HL-60/S4 treated with phorbol 12-myristate 13-acetate at 8.2 ng/mL for 4 days and 3 days (cell line): ENCODE results near the gene PRTG.

ENCODE experiments used
- in situ Hi-C: fragments of 300-500 bp; cut with MboI; formaldehyde crosslinking; loops from 2 replicates; pipeline ENCODE4 v1.15.0; 2022; ENCODE audit warnings: low sequenced_read_pairs

Gene PRTG

DNA sequence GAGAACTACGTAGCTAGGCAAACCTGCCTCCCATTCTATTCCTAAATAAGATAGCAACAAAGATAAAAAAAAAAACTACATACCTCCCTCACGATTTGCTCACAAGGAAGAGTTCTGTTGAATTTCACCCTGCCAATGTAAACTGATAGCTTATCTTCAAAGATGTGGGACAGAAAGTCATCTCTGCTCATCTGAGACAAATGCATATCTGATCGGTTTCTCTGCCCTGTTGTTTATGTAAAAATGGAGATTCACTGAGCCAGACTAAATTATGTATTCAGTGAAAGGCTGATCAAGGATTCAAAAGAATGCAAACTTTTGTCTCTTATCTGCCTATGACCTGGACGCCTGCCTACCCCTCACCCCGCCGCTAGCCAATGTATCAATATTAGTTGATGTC is 166.0 kb downstream of the PRTG start:
- in situ Hi-C loops: no loop called here

DNA sequence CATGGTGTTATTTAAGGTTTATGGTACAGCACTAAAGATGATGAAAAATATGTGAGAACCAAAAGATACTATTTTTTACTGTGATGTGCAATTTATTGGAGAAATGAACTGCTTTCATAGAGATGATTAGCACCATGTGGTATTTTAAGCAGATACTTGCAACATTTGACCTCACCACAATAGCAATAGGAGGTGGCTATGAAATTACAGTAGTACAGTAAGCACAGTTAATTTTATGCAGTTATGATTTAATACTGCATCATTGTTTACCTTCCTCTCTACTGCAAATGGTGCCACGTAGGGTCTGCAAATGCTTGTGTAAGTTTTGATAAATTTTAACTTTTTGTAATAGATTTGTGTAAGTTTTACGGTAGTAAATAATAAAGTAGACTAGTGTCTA is 168.9 kb downstream of the PRTG start:
- in situ Hi-C loops: no loop called here

DNA sequence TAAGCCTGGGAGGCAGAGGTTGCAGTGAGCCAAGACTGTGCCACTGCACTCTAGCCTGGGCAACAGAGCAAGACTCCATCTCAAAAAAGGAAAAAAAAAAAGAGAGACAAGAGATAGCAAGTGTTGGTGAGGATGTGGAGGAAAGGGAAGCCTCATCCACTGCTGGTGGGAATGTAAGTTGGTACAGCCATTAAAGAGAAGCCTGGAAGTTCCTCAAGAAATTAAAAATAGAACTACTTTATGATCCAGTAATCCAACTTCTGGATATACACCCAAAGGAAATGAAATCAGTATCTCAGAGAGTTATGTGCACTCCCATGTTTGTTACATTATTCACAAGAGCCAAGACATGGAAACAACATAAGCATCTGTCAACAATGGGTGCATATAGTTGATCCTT is 169.7 kb downstream of the PRTG start:
- in situ Hi-C loops: no loop called here

DNA sequence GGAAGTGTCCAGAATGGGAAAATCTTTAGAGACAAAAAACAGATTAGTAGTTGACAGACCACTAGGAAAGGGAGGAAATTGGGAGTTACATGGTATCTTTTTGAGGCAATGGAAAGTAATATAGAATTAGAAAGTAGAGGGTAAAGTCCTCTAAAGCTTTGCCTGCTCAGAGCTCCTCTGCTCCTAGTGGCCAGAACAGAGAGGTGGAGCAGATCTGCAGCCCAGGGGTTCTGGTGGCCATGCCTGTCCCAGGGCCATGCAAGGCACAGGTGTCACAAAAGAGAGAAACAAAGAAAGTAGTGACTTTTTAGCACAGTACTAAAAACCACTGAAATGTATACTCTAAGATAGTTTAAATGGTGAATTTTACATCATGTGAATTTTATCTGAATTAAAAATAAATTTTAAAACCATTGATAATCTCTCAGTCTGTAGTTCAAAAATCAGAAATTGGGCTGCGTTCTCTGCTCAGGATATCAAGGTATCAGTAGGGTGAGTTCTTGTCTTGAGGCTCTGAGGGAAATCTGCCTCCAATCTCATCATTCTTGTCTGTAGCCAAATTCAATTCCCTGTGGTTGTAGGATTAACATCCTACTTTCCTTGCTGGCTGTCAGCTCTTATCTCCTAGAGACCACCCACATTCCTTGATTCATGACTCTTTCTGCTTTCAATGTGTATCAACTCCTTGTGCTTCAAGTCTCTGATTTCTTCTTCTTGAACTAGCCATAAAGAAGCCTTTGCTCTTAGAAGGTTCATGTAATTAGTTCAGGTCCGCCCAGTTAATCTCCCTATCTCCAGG is 178.4 kb downstream of the PRTG start:
- in situ Hi-C loops: no loop called here

DNA sequence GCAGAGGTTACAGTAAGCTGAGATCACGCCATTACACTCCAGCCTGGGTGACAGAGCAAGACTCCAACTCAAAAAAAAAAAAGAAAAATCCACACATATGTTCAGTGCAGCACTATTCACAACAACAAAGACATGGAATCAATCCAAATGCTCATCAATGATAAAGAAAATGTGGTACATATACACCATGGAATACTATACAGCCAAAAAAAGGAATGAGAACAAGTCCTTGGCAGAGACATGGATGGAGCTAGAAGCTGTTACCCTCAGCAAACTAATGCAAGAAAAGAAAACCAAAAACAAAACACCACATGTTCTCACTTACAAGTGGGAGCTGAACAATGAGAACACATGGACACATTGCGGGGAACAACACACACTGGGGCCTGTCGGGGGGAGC is 180.4 kb downstream of the PRTG start:
- in situ Hi-C loops: no loop called here
